ENCODE data around the gene TMEM176B.
"Not testable (repeated sequence)": the region's sequence is repeated elsewhere in the genome, so short reads cannot be mapped to it uniquely, and the experiment has no call there.

TMEM176B gene

GRCh38 chr7:150820578-150821198 lies 20.5 kb upstream of the TMEM176B start:
- FAIRE-seq, result no peak

- no peak for FAIRE-seq
These were observed 20.0 kb upstream of the TMEM176B start for GRCh38 chr7:150820148-150820547.

GRCh38 chr7:150818971-150819370 lies 18.8 kb upstream of the TMEM176B start:
- FAIRE-seq, result no peak

GRCh38 chr7:150814328-150815001 lies 14.3 kb upstream of the TMEM176B start:
- FAIRE-seq, result no peak

GRCh38 chr7:150807616-150808438 lies 7.7 kb upstream of the TMEM176B start:
- not testable (repeated sequence) for FAIRE-seq

- no peak for FAIRE-seq
These were observed 6.7 kb upstream of the TMEM176B start for GRCh38 chr7:150806863-150807262.

- FAIRE-seq, result no peak
These were observed 6.3 kb upstream of the TMEM176B start for GRCh38 chr7:150806454-150806853.

- FAIRE-seq, result no peak
These were observed 5.7 kb upstream of the TMEM176B start for GRCh38 chr7:150805864-150806263.

- no peak for FAIRE-seq
These were observed 4.6 kb upstream of the TMEM176B start for GRCh38 chr7:150804802-150805201.

- FAIRE-seq, result no peak
These were observed 3.1 kb upstream of the TMEM176B start for GRCh38 chr7:150803161-150803860.

GRCh38 chr7:150801946-150802771 lies 2.0 kb upstream of the TMEM176B start:
- no peak for FAIRE-seq

- no peak for FAIRE-seq
These were observed 1.2 kb upstream of the TMEM176B start for GRCh38 chr7:150801242-150801945.

GRCh38 chr7:150800581-150801241 lies 547 bp upstream of the TMEM176B start, which contains the start of gene TMEM176A:
Gene TMEM176A (plus strand): TSS chr7:150800769. CDS start chr7:150801551, 782 bp downstream.
- no peak for FAIRE-seq

GRCh38 chr7:150799156-150799555 lies 1.0 kb downstream of the TMEM176B start:
- FAIRE-seq, result no peak

GRCh38 chr7:150797661-150798060 lies 2.5 kb downstream of the TMEM176B start:
- FAIRE-seq, result no peak

GRCh38 chr7:150793569-150794238 lies 6.5 kb downstream of the TMEM176B start:
- FAIRE-seq, result no peak

GRCh38 chr7:150791746-150792452 lies 8.3 kb downstream of the TMEM176B start:
- FAIRE-seq, result no peak

- FAIRE-seq, result no peak
These were observed 8.9 kb downstream of the TMEM176B start for GRCh38 chr7:150791304-150791703.

GRCh38 chr7:150790416-150791075 lies 9.6 kb downstream of the TMEM176B start:
- FAIRE-seq, result no peak
